Fibroblast of peridontal ligament (primary cell): Measurements from ENCODE around the gene RAPGEF2.
"Not testable (repeated sequence)": the region's sequence is repeated elsewhere in the genome, so short reads cannot be mapped to it uniquely, and the experiment has no call there.

Experiments
- DNase-seq: peaks from one replicate; pipeline ENCODE4 v3.0.0-alpha.2; 2010; ENCODE audit errors: extremely low read depth

The RAPGEF2 gene

GRCh38 chr4:159098482-159099127, 4.3 kb upstream of the RAPGEF2 start:
- DNase-seq = no peak

- DNase-seq = no peak
Measured at GRCh38 chr4:159101988-159102621, 774 bp upstream of the RAPGEF2 start.

GRCh38 chr4:159103384-159103990, 608 bp downstream of the RAPGEF2 start:
- no peak for DNase-seq

DNA sequence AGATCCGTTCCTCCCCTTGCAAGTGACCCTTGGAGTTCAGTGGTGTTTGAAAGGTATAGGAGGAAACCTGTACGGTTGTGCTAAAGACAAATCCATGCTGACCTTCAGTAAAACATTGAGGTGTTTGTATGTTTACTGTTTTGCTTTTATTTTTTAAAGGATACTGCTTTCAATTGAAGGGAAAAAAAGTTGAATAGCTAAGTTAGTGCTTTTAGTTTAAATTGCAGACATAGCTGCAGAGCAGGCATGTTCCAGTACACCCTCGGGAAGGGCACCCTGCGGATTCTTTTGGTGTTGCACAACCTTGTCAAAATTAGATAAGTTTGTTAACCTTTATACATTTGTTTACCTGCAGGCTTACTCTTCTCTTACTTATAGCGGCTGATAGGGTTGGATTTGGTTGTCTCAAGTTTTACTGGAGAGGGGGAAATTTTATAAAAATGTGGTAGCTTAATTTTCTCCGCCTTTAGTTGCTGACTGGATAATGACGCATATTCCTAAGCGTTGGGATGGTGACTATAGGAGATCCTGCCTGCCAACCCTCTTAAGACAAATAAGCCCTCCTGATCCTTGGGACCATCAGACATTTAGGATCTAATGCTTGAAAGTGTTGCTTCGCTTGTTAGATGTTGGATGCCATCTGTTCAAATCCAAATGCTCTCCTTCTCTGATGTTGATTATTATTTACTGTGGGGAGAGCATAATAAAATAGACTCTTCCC, 2.0 kb downstream of the RAPGEF2 start:
- peak; percentile 68 for DNase-seq

DNA sequence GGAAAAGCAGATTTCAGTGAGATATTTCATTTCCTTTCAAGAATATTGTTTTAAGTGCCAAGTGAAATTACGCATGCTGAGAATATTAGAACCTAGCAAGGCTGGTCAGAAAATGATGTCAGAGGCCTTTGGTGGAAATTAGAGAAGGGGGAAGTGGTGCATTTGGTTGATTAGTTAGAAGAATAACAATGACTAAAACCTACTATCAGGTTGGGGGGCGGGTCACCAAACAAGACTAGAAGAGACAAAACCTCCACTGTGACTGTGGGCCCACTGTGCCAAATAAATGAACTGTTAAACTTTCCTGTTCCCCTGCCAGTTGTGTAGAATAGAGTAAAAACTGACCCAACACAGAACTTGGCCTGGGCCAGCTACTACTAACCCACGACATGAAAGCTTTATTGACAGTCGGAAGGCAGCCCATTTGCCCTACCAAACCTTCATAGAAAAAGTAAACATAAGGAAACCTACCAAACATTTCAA, 2.9 kb downstream of the RAPGEF2 start:
- DNase-seq = peak; percentile 79

DNA sequence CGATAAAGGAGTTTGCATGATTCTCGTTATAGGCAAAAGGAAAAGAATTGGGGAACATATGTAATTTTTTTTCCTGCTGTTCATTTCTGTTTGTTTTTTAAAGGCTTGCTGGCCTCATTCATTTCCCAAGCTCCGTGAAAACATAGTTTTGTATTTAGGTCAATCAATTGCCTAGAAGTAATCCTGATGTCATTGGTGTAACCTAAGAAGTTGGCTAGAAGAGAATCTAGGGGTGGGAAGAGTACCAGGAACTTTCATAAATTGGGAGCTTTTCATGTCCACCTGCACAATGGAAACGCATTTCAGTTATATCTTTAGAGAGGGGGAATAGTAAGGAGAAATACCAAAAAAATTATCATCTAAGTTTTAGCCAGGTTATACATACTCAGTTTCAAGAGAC, 3.8 kb downstream of the RAPGEF2 start:
- peak; percentile 66 for DNase-seq

GRCh38 chr4:159107203-159107925, 4.5 kb downstream of the RAPGEF2 start:
- peak; percentile 55 for DNase-seq

DNA sequence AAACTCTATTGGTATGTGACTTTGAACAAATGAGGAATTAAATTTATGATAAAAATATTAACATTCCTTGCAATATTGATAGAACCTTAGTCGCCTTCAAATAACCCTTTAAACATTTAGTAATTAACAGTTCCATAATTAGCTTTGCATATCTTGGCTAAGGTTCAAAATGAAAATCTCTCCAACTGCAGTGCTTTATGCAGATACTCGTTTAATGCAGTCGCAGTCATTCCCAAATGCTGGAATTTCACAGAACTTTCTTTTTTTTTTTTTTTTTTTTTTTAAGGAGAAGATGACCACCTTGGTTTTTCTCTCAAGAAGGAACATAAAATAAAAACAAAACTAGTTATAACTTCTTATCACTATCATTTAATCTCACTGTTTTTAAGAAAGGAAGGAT, 5.2 kb downstream of the RAPGEF2 start:
- DNase-seq = no peak

- DNase-seq = no peak
Measured at GRCh38 chr4:159110961-159111360, 8.1 kb downstream of the RAPGEF2 start.

DNA sequence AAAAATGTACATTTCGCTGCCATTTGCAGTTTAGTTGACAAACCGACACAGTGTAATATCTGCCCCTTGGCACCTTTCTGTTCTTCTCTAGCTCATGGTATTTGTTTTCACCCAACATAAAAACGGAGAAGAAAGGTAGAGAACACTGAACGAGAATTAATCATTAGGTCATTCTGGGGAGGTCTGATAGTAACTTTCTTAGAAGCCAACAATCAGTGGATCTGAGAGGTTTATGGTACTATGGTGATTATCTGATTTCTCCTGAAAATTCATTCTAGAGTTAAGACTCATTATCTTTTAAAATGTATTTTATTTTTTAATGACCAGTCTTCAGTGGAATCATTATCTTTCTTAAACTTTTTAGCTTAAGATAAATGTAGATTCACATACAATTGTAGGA, 8.5 kb downstream of the RAPGEF2 start:
- DNase-seq = no peak

- not testable (repeated sequence) for DNase-seq
Measured at GRCh38 chr4:159113366-159113765, 10.5 kb downstream of the RAPGEF2 start.

DNA sequence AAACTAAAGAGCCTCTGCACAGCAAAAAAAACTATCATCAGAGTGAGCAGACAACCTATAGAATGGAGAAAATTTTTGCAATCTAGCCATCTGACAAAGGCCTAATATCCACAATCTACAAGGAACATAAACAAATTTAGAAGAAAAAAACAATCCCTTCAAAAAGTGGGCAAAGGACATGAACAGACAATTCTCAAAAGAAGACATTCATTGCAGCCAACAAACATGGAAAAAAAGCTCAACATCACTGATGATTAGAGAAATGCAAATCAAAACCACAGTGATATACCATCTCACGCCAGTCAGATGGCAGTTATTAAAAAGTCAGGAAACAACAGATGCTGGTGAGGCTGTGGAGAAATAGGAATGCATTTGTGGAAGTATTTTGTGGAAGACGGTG, 13.2 kb downstream of the RAPGEF2 start:
- DNase-seq = not testable (repeated sequence)

DNA sequence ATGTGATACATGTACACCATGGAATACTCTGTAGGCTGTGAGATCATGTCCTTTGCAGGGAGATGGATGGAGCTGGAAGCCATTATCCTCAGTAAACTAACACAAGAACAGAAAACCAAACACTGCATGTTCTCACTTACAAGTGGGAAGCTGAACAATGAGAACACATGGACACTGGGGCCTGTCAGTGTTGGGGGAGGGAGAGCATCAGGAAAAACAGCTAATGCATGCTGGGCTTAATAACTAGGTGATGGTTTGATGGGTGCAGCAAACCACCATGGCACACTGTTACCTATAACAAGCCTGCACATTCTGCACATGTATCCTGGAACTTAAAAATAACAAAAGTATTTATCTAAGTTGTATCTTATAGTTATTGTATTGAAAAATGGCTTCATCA, 13.8 kb downstream of the RAPGEF2 start:
- not testable (repeated sequence) for DNase-seq

GRCh38 chr4:159117564-159117963, 14.7 kb downstream of the RAPGEF2 start:
- no peak for DNase-seq

DNA sequence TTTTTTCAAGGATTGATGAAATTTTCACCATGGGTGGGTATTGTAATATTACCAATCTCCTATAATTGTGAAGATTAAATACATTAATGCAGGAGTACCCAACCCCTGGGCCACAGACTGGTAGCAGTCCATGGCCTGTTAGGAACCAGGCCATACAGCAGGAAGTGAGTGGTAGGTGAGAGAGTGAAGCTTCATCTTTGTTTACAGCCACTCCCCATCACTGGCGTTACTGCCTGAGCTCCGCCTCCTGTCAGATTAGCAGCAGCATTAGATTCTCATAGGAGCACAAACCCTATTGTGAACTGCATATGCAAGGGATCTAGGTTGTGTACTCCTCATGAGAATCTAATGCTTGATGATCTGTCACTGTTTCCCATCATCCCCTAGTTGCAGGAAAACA, 15.1 kb downstream of the RAPGEF2 start:
- no peak for DNase-seq

DNA sequence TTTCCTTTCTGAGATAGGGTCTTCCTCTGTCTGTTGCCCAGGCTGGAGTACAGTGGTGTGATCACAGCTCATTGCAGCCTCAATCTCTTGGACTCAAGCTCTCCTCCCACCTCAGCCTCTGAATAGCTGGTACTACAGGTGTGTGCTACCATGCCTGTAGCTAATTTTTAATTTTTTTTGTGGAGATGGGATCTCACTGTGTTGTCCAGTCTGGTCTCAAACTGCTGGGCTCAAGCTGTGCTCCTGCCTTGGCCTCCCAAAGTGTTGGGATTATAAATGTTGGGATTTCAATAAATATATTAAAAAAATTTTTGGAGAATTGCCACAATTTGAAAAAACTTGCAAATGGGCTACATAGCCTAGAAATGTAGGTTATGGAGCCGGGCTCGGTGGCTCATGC, 18.5 kb downstream of the RAPGEF2 start:
- no peak for DNase-seq

DNA sequence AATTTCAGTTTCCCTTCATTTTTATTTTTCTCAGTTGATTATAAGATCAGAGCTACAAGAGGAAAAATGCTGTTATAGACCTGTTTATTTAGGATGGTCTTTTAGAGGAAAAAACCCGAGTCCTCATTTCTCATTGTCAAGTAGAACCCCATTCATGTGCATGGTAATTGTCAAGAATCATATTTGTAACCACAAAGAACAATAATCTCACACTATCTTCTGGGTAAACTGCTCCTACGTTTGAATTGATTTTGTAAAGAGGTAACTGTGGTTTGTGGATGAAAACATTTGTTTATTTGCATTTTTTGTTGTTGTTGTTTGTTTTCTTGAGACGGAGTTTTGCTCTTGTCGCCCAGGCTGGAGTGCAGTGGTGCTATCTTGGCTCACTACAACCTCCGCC, 23.8 kb downstream of the RAPGEF2 start:
- DNase-seq = no peak

- DNase-seq = no peak
Measured at GRCh38 chr4:159127745-159128518, 25.1 kb downstream of the RAPGEF2 start.

DNA sequence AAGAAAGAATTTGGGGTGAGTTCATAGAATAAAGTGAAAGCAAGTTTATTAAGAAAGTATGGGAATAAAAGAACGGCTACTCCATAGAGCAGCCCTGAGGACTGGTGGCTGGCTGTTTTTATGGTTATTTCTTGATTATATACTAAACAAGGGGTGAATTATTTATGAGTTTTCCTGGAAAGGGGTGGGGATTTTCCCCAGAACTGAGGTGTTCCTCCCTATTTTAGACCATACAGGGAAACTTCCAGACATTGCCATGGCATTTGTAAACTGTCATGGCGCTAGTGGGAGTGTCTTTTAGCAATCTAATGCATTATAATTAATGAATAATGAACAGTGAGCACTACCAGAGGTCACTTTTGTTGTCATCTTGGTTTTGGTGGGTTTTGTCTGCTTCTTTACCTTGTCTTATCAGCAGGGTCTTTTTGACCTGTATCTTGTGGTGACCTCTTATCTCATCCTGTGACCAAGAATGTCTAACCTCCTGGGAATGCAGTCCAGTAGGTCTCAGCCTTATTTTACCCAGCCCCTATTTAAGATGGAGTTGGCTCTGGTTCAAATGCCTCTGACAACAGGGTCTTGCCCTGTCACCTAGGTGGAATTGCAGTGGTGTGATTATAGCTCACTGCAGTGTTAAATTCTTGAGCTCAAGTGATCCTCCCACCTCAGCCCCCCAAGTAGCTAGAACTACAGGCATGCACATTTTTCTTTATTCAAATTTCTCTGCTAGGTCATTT, 27.1 kb downstream of the RAPGEF2 start:
- DNase-seq = no peak

- DNase-seq = no peak
Measured at GRCh38 chr4:159131564-159131963, 28.7 kb downstream of the RAPGEF2 start.
